DOHH2 (cell line): ENCODE results near the gene CDC42BPA.

Experiments used
- H3F3A ChIP-seq: fragments of 200-600 bp; sonication (generic), shearing (Covaris generic); 2 replicates; pipeline ENCODE4 v1.6.0; 2016; ENCODE audit warnings: antibody characterized with exemption, mild to moderate bottlenecking; ENCODE audit not compliant: control insufficient read depth, insufficient read depth
- H3K27ac ChIP-seq: fragments of 200-600 bp; sonication (generic); 2 replicates; pipeline ENCODE4 v1.5.1; 2014; ENCODE audit warnings: low read depth, mild to moderate bottlenecking, low read length, moderate library complexity
- H3K27me3 ChIP-seq: fragments of 200-600 bp; sonication (generic); 2 replicates; pipeline ENCODE4 v1.6.1; 2014; ENCODE audit warnings: mild to moderate bottlenecking, low read length, mixed read lengths; ENCODE audit not compliant: control insufficient read depth
- H3K36me3 ChIP-seq: fragments of 200-600 bp; sonication (generic); 2 replicates; pipeline ENCODE4 v1.6.1; 2014; ENCODE audit warnings: mild to moderate bottlenecking, low read length, moderate library complexity, mixed read lengths; ENCODE audit not compliant: control insufficient read depth
- H3K4me1 ChIP-seq: fragments of 200-600 bp; sonication (generic); 2 replicates; pipeline ENCODE4 v1.6.1; 2014; ENCODE audit warnings: mild to moderate bottlenecking, low read length, mixed read lengths; ENCODE audit not compliant: control insufficient read depth
- H3K4me2 ChIP-seq: fragments of 200-600 bp; sonication (generic); 2 replicates; pipeline ENCODE4 v1.6.0; 2014; ENCODE audit warnings: mild to moderate bottlenecking, low read length, moderate library complexity
- H3K4me3 ChIP-seq: fragments of 200-600 bp; sonication (generic); 2 replicates; pipeline ENCODE4 v1.5.1; 2014; ENCODE audit warnings: mild to moderate bottlenecking, low read length, mixed read lengths
- H3K79me2 ChIP-seq: fragments of 200-600 bp; sonication (generic); 2 replicates; pipeline ENCODE4 v1.6.1; 2014; ENCODE audit warnings: mild to moderate bottlenecking, low read length, mixed read lengths; ENCODE audit not compliant: control insufficient read depth
- H3K9me2 ChIP-seq: fragments of 200-600 bp; sonication (generic); replicated peaks from 2 replicates; pipeline ENCODE4 v1.6.1; 2014; ENCODE audit warnings: mild to moderate bottlenecking, low read length, mixed read lengths; ENCODE audit not compliant: control insufficient read depth
- H3K9me3 ChIP-seq: fragments of 200-600 bp; sonication (generic); 2 replicates; pipeline ENCODE4 v1.6.1; 2014; ENCODE audit warnings: antibody characterized with exemption, low read length, mixed read lengths; ENCODE audit not compliant: control insufficient read depth, insufficient read depth
- H4K20me1 ChIP-seq: fragments of 200-600 bp; sonication (generic); 2 replicates; pipeline ENCODE4 v1.6.0; 2014; ENCODE audit warnings: low read depth, mild to moderate bottlenecking, antibody characterized with exemption, low read length, moderate library complexity; ENCODE audit not compliant: control insufficient read depth, insufficient read depth
- EZH2phosphoT487 ChIP-seq: fragments of 200-600 bp; sonication (generic); IDR thresholded peaks from 2 replicates; pipeline ENCODE4 v1.6.1; 2017; ENCODE audit warnings: borderline replicate concordance, mild to moderate bottlenecking, antibody characterized with exemption, low read length, moderate library complexity, mixed read lengths
- TF ChIP-seq, protein P1 (sequence below): fragments of 200-600 bp; sonication (generic); IDR thresholded peaks from one replicate; pipeline ENCODE4 v1.5.1; 2014; ENCODE audit warnings: antibody characterized with exemption, mild to moderate bottlenecking, low read depth, low read length; ENCODE audit not compliant: poor library complexity, severe bottlenecking

The CDC42BPA gene

DNA sequence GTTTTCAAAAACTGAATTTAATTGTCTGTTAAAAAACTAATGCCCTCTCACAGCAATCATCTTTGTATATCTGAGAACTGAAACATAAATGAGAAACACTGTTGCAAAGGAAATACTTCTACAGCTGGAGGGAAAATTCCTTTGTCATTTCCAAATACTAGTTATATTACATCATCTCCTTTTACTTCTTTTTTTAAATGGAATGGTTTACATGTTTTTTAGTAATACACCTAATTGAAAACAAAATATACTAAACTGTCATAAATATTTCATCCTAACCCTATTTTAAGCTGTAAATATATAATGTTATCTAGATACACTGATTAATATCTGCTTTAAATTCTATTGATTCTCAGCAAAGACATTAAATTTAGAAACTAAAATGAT, 19.1 kb downstream of the CDC42BPA start:
- H3K4me2 ChIP-seq, result no peak overlapping the region
- H3K27ac ChIP-seq, result no peak overlapping the region
- H3K79me2 ChIP-seq, result no peaks in the 10 kb centered on the region

DNA sequence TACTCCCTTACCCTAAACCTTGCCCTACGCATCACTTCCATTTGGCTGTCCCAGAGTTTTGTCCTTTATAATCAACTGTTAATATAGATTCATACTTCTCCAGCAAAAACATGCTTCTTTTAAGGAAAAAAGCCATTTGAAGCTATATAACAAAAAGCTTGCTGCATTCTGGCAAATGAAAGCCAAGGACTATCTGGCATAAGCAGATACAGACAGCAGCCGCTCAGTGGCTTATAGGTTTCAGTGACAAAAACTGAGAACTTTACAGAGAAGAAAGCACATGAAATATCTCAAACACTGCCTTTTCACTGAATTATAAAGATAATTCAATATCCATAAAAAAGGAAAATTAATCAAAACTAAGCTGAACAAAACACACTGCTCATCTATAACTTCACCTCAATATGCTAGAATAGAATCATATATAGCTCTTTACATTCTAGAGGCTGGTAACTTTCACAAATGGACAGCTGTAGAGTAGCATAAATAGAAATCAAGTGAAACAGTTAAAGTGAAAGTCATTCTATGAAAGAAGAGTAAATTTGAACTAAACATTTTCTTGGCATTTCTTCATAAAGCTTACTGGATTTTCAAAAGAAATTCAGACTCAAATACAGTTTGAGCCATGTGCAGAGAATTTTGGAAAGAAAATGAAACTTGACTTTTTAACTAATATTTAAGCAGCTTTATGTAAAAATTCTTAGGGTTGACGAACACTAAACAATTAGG, 19.6 kb downstream of the CDC42BPA start:
- no peak overlapping the region for H3K27ac ChIP-seq

More for the DNA sequence above, 19.1 kb downstream of the CDC42BPA start:
- no peaks in the 10 kb centered on the region for H3K9me2 ChIP-seq
- H3K9me3 ChIP-seq, result no peaks in the 10 kb centered on the region
- no peaks in the 10 kb centered on the region for H3K27me3 ChIP-seq
- H3K4me3 ChIP-seq, result no peak overlapping the region
- no peaks in the 10 kb centered on the region for H3F3A ChIP-seq
- H3K4me1 ChIP-seq, result no peaks in the 10 kb centered on the region
- TF ChIP-seq, protein P1, sequence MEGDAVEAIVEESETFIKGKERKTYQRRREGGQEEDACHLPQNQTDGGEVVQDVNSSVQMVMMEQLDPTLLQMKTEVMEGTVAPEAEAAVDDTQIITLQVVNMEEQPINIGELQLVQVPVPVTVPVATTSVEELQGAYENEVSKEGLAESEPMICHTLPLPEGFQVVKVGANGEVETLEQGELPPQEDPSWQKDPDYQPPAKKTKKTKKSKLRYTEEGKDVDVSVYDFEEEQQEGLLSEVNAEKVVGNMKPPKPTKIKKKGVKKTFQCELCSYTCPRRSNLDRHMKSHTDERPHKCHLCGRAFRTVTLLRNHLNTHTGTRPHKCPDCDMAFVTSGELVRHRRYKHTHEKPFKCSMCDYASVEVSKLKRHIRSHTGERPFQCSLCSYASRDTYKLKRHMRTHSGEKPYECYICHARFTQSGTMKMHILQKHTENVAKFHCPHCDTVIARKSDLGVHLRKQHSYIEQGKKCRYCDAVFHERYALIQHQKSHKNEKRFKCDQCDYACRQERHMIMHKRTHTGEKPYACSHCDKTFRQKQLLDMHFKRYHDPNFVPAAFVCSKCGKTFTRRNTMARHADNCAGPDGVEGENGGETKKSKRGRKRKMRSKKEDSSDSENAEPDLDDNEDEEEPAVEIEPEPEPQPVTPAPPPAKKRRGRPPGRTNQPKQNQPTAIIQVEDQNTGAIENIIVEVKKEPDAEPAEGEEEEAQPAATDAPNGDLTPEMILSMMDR, result no peak
- no peak for TF ChIP-seq EZH2phosphoT487
- no peaks in the 10 kb centered on the region for H3K36me3 ChIP-seq
- no peaks in the 10 kb centered on the region for H4K20me1 ChIP-seq

DNA sequence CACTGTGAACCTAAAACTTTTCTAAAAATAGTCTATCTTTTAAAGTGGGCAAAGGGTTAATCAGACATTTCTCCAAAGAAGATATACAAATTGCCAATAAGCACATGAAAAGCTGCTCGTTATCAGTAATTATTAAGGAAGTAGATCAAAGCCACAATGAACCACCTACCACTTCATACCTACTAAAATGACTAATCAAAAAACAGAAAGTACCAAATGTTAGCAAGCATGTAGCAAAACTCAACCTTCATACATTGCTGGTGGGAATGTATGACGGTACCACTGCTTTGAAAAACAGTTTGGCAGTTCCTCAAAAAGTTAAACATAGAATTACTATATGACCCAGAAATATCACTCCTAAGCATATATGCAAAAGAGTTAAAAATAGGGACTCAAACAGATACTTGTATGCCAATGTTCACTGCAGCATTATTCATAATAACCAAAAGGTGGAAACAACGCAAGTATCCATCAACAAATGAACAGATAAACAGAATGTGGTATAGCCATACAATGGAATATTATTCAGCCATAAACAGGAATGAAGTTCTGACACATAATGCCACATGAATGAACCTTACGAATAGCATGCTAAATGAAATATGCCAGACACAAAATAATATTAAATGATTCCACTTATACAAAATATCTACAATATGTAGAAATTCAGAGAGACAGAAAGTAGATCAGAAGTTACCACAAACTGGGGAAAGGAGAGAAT, 21.1 kb downstream of the CDC42BPA start:
- Histone ChIP-seq H3K4me3 (no peak overlapping the region), H3F3A (no peaks in the 10 kb centered on the region), H3K4me2 (no peak overlapping the region), H3K9me2 (no peaks in the 10 kb centered on the region), H3K4me1 (no peaks in the 10 kb centered on the region), H3K36me3 (no peaks in the 10 kb centered on the region), H4K20me1 (no peaks in the 10 kb centered on the region), H3K9me3 (no peaks in the 10 kb centered on the region), H3K79me2 (no peaks in the 10 kb centered on the region), H3K27me3 (no peaks in the 10 kb centered on the region), H3K27ac (no peak overlapping the region)
- TF ChIP-seq EZH2phosphoT487, result no peak
- TF ChIP-seq, protein P1, result no peak

More for the DNA sequence above, 19.6 kb downstream of the CDC42BPA start:
- Histone ChIP-seq H3K79me2 (no peaks in the 10 kb centered on the region), H3K9me2 (no peaks in the 10 kb centered on the region), H3K4me1 (no peaks in the 10 kb centered on the region), H3F3A (no peaks in the 10 kb centered on the region), H3K27me3 (no peaks in the 10 kb centered on the region), H3K36me3 (no peaks in the 10 kb centered on the region), H3K9me3 (no peaks in the 10 kb centered on the region), H4K20me1 (no peaks in the 10 kb centered on the region), H3K4me3 (no peak overlapping the region), H3K4me2 (no peak overlapping the region)
- TF ChIP-seq, protein P1, result no peak
- TF ChIP-seq EZH2phosphoT487, result no peak
